CD14-positive monocyte (primary cell): ENCODE data around the gene ETV3L. TPM values are rescaled to one million over a fixed set of nuclear protein-coding genes. Genes with fewer than 3 reads are reported as not detected.

Source experiments
- DNase-seq, 3 donors: peaks; one replicate each; pipeline ENCODE4 v3.0.0-alpha.2; 2011 to 2022
- H2AFZ ChIP-seq: 2 replicates; pipeline ENCODE4 v1.6.0; 2012; ENCODE audit warnings: mild to moderate bottlenecking, low read depth, low read length, inconsistent platforms; ENCODE audit not compliant: insufficient read depth, poor library complexity, severe bottlenecking
- H3K27ac ChIP-seq, 2 donors: 1 replicate in 1 of 2; 2 replicates in 1 of 2; pipeline ENCODE4 v1.5.1; 2012 to 2013; ENCODE audit warnings: low read length in 2 of 2, control low read depth in 1 of 2, inconsistent platforms in 1 of 2, low read depth in 1 of 2, mild to moderate bottlenecking in 1 of 2
- H3K27me3 ChIP-seq, 2 donors: one replicate each; pipeline versions ENCODE4 v1.6.0 to v1.6.1; 2011 to 2013; ENCODE audit warnings: low read length in 2 of 2; ENCODE audit not compliant: control insufficient read depth in 2 of 2, insufficient read depth in 2 of 2
- H3K36me3 ChIP-seq, 2 donors: replicated peaks in 1 of 2; 1 replicate in 1 of 2; 2 replicates in 1 of 2; pipeline versions ENCODE4 v1.5.1 to v1.6.1; 2012 to 2013; ENCODE audit warnings: low read length in 2 of 2, control low read depth in 1 of 2, inconsistent platforms in 1 of 2, mild to moderate bottlenecking in 1 of 2; ENCODE audit not compliant: insufficient read depth in 2 of 2, control insufficient read depth in 1 of 2
- H3K4me1 ChIP-seq, 2 donors: 1 replicate in 1 of 2; 2 replicates in 1 of 2; pipeline versions ENCODE4 v1.5.1 to v1.6.1; 2012 to 2013; ENCODE audit warnings: low read length in 2 of 2, control low read depth in 1 of 2, inconsistent platforms in 1 of 2, mild to moderate bottlenecking in 1 of 2, moderate library complexity in 1 of 2; ENCODE audit not compliant: insufficient read depth in 2 of 2, control insufficient read depth in 1 of 2
- H3K4me2 ChIP-seq: replicated peaks from 2 replicates; pipeline ENCODE3; 2012; ENCODE audit warnings: low read length, moderate library complexity, mild to moderate bottlenecking; ENCODE audit not compliant: poor library complexity, severe bottlenecking; ENCODE audit errors: extremely low read depth
- H3K4me3 ChIP-seq, 3 experiments: fragments of 200-600 bp in 1 of 3; sonication (generic) in 1 of 3; replicated peaks in 1 of 3; 1 replicate in 2 of 3; 2 replicates in 1 of 3; pipeline ENCODE4 v1.5.1; 2011 to 2013; ENCODE audit warnings: low read length in 3 of 3, mild to moderate bottlenecking in 3 of 3, control low read depth in 2 of 3, low read depth in 2 of 3, inconsistent platforms in 1 of 3, moderate library complexity in 1 of 3
- H3K79me2 ChIP-seq: 2 replicates; pipeline ENCODE4 v1.6.0; 2012; ENCODE audit warnings: mild to moderate bottlenecking, control low read depth, inconsistent platforms, low read length, moderate library complexity; ENCODE audit not compliant: insufficient read depth
- H3K9ac ChIP-seq: 2 replicates; pipeline ENCODE4 v1.6.0; 2017; ENCODE audit warnings: low read length, mild to moderate bottlenecking; ENCODE audit not compliant: insufficient read depth, poor library complexity, severe bottlenecking
- H3K9me3 ChIP-seq, 2 donors: replicated peaks in 1 of 2; 1 replicate in 1 of 2; 2 replicates in 1 of 2; pipeline versions ENCODE4 v1.5.1 to v1.6.1; 2012 to 2013; ENCODE audit warnings: low read length in 2 of 2, control low read depth in 1 of 2; ENCODE audit not compliant: control insufficient read depth in 1 of 2, insufficient read depth in 1 of 2
- H4K20me1 ChIP-seq: 2 replicates; pipeline ENCODE4 v1.6.0; 2012; ENCODE audit warnings: mild to moderate bottlenecking, low read length, control low read depth, moderate library complexity; ENCODE audit not compliant: insufficient read depth
- H3K27ac Mint-ChIP-seq, 7 donors: one replicate each; pipeline ENCODE4 v1.8.0; 2020; ENCODE audit warnings: mild to moderate bottlenecking in 7 of 7, mixed read lengths in 7 of 7, moderate library complexity in 6 of 7, inconsistent platforms in 2 of 7
- H3K27me3 Mint-ChIP-seq, 3 donors: one replicate each; pipeline ENCODE4 v1.8.0; 2021 to 2022; ENCODE audit warnings: low read depth in 3 of 3, mild to moderate bottlenecking in 3 of 3, mixed read lengths in 3 of 3, moderate library complexity in 3 of 3, inconsistent platforms in 1 of 3
- H3K36me3 Mint-ChIP-seq, 2 donors: one replicate each; pipeline ENCODE4 v1.8.0; 2020; ENCODE audit warnings: mixed read lengths in 2 of 2, inconsistent platforms in 1 of 2, mild to moderate bottlenecking in 1 of 2
- H3K4me1 Mint-ChIP-seq: one replicate; pipeline ENCODE4 v1.8.0; 2020; ENCODE audit warnings: mild to moderate bottlenecking, mixed read lengths
- H3K4me3 Mint-ChIP-seq, 2 donors: one replicate each; pipeline ENCODE4 v1.8.0; 2020; ENCODE audit warnings: mild to moderate bottlenecking in 2 of 2, mixed read lengths in 2 of 2, moderate library complexity in 1 of 2
- H3K9me3 Mint-ChIP-seq, 7 donors: one replicate each; pipeline ENCODE4 v1.8.0; 2020 to 2022; ENCODE audit warnings: mixed read lengths in 7 of 7, mild to moderate bottlenecking in 6 of 7, moderate library complexity in 6 of 7, inconsistent platforms in 2 of 7
- WGBS: methylation state at CpG from one replicate; pipeline ENCODE4 v1.1.5; 2013; ENCODE audit warnings: missing lambda C conversion rate; ENCODE audit not compliant: insufficient coverage; 5-methylcytosine and 5-hydroxymethylcytosine counted together
- intact Hi-C, 2 donors: fragments of 100-400 bp; cut with micrococcal nuclease; formaldehyde crosslinking; loops; one replicate each; pipeline versions ENCODE4 v1.15.0 to v1.15.1; 2023
- polyA plus RNA-seq, 3 donors: library from polyadenylated mRNA; depleted of rRNA in 1 of 3; unstranded in 2 of 3; stranded (reverse) in 1 of 3; fragments of 300-500 nt in 2 of 3; fragments of >200 nt in 1 of 3; fragmentation: Illumina TruSeq in 2 of 3; gene quantifications; 1 replicate in 2 of 3; 2 replicates in 1 of 3; pipeline ENCODE4 v1.2.3, GENCODE V29; 2012 to 2021
- TF ChIP-seq, protein P1 (sequence below): fragments of 200-600 bp; IDR thresholded peaks from one replicate; pipeline ENCODE4 v1.8.0; 2022; ENCODE audit warnings: antibody characterized with exemption, mild to moderate bottlenecking

ETV3L gene
- polyA plus RNA-seq, 3 donors, result 0.26 to 0.41 TPM; not detected in 1

DNA sequence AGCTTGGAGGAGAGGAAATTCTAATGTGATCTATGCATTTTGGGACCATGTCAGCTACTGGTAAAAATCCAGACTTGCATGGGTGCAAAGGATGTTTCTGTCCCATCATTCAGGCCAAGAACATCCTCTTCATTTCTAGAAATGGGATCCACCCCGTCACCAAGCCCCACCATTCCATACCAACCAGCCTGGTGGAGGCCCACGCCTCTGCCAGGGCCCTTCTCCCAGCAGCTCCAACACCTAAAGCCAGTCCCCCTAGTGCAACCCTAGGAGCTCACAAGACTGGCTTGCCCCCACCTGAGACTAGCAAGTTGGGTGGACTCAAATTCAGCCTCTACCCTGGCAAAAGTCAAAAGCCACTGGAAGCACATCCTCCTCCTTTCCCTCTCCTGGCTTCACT, 55.9 kb downstream of the ETV3L start:
- H3K9ac ChIP-seq, result peak overlapping the region; percentile 38
- H3K27ac Mint-ChIP-seq, result peak overlapping the region in 2 of 7 donors; percentile 59 to 79

DNA sequence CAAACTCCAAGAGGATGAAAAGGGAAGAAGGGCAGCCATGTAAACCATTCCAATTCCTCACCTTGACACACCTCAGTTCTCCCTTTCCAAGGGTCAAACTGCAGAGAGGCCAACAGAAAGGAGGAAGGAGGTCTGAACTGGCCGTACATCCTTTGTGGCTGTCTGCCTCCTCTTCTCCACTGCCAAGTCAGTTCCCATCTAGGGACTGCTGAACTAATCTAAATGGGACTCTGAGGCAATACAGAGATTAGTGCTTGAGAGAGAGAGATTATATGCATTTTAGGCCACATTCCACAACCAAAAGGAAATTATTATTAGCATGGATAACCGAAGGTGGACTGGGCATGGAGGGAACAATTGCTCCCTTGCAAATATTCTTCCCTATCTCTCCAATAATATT, 56.8 kb downstream of the ETV3L start:
- no CpG with 5 or more reads among the region's 2 CpGs for WGBS
- peaks cover 68% of the 10 kb centered on the region for H4K20me1 ChIP-seq
- H3K4me3 ChIP-seq, result peak overlapping the region in 1 of 3 experiments; percentile 80
- H3K27me3 Mint-ChIP-seq, result peaks cover 0 to 5% (median 1%) of the 10 kb centered on the region in 3 donors
- peaks cover 70% of the 10 kb centered on the region for H3K4me1 Mint-ChIP-seq
- H3K79me2 ChIP-seq, result peaks cover 71% of the 10 kb centered on the region
- H3K27ac Mint-ChIP-seq, result peak overlapping the region in 1 of 7 donors; percentile 59
- no peak overlapping the region for H2AFZ ChIP-seq
- no peaks in the 10 kb centered on the region for H3K36me3 ChIP-seq
- no peak overlapping the region for H3K9ac ChIP-seq
- intact Hi-C loops, result no loop called here
- H3K4me3 Mint-ChIP-seq, result peak overlapping the region in 1 of 2 donors; percentile 95
- H3K9me3 Mint-ChIP-seq, result no peaks in the 10 kb centered on the region
- no peaks in the 10 kb centered on the region for H3K27me3 ChIP-seq
- no peaks in the 10 kb centered on the region for H3K9me3 ChIP-seq
- no peak overlapping the region for H3K27ac ChIP-seq
- TF ChIP-seq, protein P1, sequence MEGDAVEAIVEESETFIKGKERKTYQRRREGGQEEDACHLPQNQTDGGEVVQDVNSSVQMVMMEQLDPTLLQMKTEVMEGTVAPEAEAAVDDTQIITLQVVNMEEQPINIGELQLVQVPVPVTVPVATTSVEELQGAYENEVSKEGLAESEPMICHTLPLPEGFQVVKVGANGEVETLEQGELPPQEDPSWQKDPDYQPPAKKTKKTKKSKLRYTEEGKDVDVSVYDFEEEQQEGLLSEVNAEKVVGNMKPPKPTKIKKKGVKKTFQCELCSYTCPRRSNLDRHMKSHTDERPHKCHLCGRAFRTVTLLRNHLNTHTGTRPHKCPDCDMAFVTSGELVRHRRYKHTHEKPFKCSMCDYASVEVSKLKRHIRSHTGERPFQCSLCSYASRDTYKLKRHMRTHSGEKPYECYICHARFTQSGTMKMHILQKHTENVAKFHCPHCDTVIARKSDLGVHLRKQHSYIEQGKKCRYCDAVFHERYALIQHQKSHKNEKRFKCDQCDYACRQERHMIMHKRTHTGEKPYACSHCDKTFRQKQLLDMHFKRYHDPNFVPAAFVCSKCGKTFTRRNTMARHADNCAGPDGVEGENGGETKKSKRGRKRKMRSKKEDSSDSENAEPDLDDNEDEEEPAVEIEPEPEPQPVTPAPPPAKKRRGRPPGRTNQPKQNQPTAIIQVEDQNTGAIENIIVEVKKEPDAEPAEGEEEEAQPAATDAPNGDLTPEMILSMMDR, result no peak
- H3K36me3 Mint-ChIP-seq, result peaks cover 19 to 21% of the 10 kb centered on the region in 2 donors
- H3K4me1 ChIP-seq, result peaks cover 48 to 52% of the 10 kb centered on the region in 2 donors
- DNase-seq, result peak in 1 of 3 donors; percentile 4
- peak overlapping the region; percentile 93 for H3K4me2 ChIP-seq

More for the DNA sequence above, 55.9 kb downstream of the ETV3L start:
- Histone ChIP-seq H4K20me1 (peaks cover 60% of the 10 kb centered on the region), H3K4me1 (peaks cover 48 to 52% of the 10 kb centered on the region in 2 donors), H3K27ac (no peak overlapping the region), H3K27me3 (no peaks in the 10 kb centered on the region), H3K9me3 (no peaks in the 10 kb centered on the region), H3K79me2 (peaks cover 63% of the 10 kb centered on the region), H3K4me3 (peak overlapping the region in 1 of 3 experiments; percentile 80), H2AFZ (no peak overlapping the region), H3K4me2 (peak overlapping the region; percentile 93), H3K36me3 (no peaks in the 10 kb centered on the region)
- Mint-ChIP-seq H3K27me3 (peaks cover 2 to 3% (median 3%) of the 10 kb centered on the region in 3 donors), H3K36me3 (peaks cover 16 to 17% of the 10 kb centered on the region in 2 donors), H3K9me3 (no peaks in the 10 kb centered on the region), H3K4me3 (peak overlapping the region; percentile 62 to 95), H3K4me1 (peaks cover 68% of the 10 kb centered on the region)
- WGBS, result 94% methylated on average over 2 of the region's 2 CpGs
- intact Hi-C loops, result no loop called here
- TF ChIP-seq, protein P1, result no peak
- DNase-seq, result no peak

Other genes starting within 250 kb of the ETV3L start
- not detected for gene INSRR, start 240.7 kb downstream of the ETV3L start, polyA plus RNA-seq
- under 1 TPM in 1 of 3 donors, not detected in 2; 0.03 TPM for gene NTRK1, start 238.9 kb downstream of the ETV3L start, polyA plus RNA-seq
- not detected for gene PEAR1, start 206.1 kb downstream of the ETV3L start, polyA plus RNA-seq
- gene LRRC71, start 179.2 kb downstream of the ETV3L start, polyA plus RNA-seq, result not detected
- 10 to 100 TPM; 17.0 to 78.5 (median 17.7) TPM for gene ARHGEF11, start 54.1 kb downstream of the ETV3L start, polyA plus RNA-seq
- 10 to 100 TPM in 1 of 3 donors, 1 to 10 TPM in 2; 4.8 to 62.3 (median 6.3) TPM for gene ETV3, start 38.6 kb upstream of the ETV3L start, polyA plus RNA-seq